GM18907 (cell line): Measurements from ENCODE around the gene GIT2.
"Not testable (repeated sequence)": the region's sequence is repeated elsewhere in the genome, so short reads cannot be mapped to it uniquely, and the experiment has no call there.

ENCODE experiments used
- ATAC-seq: cut with Tn5 transposase; IDR thresholded peaks from one replicate; pipeline ENCODE4 v1.9.1; 2021; ENCODE audit warnings: mild to moderate bottlenecking, moderate library complexity; ENCODE audit not compliant: unreplicated experiment

The GIT2 gene

DNA sequence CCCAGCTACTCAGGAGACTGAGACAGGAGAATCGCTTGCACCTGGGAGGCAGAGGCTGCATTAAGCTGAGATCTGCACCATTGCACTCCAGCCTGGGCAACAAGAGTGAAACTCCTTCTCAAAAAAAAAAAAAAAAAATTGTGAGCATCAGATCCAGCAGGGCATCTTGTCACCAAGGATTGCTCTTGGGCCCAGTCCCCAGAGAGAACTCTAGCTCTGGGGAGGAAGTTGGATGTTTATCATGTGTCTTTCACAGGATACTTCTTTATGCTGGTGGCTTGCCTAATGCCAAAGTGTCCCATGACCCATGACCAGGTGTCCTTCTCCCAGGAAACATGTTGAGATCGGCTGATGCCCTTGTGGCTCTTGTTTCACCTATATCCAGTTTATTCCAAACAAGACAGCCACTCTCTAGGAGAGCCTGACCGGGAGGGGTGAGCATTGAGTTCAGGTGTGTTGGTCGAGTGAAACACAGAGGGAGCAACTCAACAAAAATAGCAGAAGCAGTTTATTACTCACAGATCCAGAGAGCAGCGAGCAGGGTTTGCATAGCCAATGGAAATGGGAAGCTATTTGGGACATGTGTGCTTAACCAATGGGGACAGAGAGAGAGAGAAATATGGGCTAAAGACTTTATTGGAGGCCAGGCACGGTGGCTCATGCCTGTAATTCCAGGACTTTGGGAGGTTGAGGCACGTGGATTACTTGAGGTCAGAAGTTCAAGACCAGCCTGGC is 102.7 kb downstream of the GIT2 start:
- ATAC-seq = no peak

DNA sequence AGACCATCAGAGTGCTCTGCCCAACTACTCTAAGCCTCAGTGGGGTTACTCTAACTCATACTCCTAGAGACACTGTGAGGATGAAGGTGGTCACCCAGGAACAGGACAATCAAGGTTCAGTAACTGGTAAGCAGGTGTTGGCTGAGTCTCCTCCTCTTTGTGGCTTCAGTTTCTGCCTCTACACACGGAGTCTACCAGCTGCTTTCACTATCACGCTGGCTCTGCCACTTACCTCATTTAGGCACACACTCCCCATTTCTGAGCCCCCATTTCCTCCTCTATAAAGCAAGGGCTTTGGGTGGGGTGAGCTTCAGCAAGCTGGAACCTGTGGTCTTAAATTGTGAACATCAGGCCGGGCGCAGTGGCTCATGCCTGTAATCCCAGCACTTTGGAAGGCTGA is 103.4 kb downstream of the GIT2 start:
- ATAC-seq = peak; percentile 68

DNA sequence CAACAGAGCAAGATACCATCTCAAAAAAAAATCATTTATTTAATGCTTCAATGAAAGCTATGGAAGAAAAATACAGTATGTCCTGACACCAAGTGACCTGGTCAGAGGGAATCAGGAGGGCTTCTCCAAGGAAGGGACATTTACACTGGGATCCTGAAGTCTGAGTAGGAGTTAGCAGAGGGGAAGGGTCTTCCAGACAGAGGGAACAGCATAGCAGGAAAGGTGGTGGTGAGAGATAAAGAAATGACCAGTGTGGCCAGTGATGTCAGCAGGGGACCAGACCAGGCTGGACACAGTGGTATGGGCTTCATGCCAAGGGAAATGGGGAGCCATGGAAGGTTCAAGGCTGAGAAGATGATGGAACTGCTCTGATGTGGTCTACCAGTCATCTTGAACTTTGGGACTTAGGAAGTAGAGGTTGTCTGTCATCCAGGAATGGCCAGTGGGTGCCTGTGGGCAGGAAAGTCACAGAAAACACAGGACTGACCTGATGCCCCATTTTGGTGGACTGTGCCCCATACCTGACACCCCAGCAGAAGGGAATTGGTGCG is 103.9 kb downstream of the GIT2 start:
- ATAC-seq = no peak

DNA sequence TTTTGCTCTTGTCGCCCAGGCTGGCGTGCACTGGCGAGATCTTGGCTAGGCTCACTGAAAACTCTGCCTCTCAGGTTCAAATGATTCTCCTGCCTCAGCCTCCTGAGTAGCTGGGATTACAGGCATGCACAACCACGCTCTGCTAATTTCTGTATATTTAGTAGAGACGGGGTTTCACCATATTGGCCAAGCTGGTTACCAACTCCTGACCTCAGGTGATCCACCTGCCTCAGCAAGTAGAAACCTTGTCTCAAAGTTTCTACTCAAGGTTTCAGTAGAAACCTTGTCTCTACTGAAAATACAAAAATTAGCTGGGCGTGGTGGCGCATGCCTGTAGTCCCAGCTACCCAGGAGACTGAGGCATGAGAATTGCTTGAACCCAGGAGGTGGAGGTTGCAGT is 104.4 kb downstream of the GIT2 start:
- not testable (repeated sequence) for ATAC-seq

DNA sequence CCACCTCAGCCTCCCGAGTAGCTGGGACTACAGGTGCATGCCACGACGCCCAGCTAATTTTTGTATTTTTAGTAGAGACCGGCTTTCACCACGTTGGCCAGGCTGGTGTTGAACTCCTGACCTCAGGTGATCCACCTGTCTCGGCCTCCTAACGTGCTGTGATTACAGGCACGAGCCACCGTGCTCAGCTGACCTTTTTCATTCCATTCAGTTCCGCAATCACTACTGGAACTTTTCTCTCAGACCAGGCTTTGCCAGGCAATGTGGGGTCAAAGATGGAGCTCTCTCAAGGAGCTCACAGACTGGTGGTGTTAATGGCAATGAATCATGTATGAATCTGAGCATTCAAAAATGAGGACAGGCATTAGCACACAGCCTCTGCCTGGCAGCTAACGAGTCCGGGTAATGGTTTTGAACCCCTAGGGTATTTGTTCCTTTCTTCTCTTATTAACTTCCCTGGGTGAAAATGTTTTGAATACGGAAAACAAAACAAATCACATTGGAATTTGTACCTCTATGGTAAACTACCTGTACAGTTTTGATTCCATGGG is 105.5 kb downstream of the GIT2 start:
- ATAC-seq = no peak

DNA sequence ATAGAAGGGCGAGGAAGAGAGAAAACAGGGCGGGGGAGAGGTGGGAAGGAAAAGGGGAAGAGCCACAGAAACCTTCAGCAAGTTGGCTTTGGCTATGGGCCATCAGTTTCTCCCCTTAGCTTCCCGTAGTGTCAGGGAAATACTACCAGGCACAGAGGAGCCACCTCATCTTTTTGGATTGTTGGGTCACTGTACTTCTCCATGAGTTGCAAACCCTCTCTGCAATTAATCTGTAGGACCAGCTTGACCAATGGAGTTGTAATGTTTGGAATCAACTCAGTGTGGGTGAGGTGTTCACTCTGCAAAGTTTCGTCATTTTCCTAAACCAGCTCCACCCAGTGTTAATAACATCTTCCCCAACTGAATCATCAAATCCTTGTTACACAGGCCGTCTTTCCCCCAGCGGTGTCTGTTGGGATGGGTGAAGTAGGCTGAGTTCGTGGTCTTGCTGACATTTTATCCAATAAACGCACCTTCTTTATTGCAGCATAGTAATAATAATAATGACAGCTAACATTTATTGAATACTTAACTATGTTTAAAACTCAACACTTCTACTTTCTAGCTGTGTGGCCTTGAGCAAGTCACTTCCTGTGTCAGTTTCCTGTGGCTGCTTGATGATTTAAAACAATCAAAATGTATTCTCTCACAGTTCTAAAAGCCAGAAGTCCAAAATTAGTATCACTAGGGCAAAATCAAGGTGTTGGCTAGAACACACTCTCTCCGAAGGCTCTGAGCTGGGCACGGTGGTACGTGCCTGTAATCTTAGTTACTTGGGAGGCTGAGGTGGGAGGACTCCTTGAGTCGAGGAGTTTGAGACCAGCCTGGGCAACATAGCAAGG is 107.8 kb downstream of the GIT2 start:
- no peak for ATAC-seq

DNA sequence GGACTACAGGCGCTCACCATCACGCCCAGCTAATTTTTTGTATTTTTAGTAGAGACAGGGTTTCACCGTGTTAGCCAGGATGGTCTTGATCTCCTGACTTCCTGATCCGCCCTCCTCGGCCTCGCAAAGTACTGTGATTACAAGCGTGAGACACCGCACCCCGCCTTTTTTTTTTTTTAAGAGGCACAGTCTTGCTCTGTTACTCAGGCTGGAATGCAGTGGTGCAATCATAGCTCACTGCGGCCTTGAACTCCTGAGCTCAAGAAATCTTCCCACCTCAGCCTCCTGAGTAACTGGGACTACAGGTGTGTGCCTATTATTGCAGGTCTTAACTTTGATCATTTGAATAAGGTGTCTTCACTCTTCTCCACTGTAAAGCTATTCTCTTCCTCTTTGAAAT is 110.6 kb downstream of the GIT2 start:
- ATAC-seq = no peak

DNA sequence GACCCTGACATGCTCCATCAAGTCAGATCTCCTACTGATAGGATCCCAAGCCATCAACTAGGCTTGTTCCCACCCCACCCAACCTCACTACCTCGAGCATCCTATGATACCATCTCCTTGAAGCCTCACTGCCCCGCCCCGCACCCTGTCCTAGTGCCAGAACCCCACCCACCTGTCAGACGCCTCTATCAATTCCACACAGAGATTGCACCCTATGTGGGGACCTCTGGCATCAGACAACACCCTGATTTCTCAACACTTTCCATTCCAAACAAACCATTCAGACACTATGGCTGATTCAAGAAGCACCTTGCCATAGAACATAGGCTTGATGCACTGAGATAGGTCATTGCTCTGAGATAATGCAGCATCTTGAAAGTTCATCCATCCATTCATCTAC is 112.7 kb downstream of the GIT2 start:
- ATAC-seq = no peak

DNA sequence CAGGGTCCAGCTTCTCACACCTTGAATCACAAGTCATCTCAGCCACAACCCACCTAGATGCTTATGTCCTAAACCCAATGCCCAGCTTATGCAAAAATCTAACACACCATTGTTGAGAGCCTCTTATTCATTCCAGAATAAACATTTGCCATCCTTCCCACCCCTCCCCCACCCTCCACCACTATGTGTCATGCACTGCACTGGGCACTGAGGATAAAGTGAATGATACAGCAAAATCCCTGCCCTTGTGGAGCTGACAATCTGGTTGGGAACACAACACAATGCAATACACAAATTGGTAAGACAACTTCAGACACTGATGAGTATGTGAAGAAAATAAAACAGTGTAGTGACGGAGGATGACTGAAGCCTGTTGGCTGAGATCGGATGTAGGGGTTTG is 114.4 kb downstream of the GIT2 start:
- ATAC-seq = no peak

DNA sequence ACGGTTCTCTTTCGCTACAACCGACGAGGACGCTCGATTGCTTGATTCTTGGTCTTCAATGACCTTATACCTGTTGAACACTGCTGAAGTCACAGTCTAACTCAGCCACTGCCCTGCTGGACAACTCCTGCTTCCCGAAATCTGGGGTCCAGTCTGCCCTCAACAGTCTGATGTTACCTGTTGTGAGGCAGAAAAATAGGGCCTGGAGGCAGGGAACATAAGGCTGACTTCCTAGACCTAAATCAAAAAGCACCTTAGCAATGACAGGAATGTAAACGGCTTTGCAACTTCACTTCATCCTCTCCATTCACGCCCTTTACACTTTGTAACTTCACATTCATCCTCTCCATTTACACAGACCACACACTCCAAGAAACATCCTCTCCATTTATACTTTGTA is 115.2 kb downstream of the GIT2 start:
- ATAC-seq = no peak

DNA sequence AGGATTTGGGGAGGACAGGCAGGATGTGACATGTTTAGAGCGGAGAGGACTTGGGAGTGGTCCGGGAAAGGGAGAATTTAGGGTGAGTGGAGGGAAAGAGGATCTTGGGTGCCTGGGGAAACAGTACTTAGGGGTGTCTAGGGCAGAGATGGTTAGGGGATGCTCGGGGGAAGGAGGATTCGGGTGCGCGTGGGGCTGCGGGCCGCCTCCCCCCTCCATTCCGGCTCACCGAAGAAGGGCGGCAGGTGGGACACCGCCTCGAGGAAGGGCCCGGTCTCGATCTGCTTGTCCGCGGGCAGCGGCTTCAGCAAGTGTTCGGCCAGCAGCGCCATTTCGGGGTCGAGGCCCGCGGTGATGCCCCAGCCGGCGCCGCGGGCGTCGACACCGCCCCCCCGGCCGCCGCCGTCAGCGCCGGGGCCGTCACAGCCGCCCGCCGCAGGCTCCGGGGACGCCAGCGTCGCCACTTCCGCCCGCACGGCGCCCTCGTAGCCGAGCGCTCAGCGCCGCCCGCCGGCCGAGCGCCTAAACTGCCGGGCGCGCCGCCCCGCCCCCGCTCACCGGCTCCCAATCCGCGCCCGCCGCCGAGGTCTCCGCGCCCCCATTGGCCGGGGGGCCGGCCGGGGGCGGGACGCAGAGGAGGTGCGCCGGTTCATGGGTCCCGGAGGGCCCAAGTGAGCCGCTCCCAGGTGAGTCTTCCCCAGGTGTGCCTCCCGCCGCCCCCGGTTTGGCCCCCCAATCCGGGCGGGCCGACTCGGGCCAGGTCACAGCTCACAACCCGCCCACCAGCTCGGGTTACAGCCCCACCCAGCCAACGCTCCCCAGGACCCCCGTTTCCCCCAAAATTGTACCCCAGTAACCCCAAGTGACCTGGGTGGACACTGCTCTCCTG is 115.9 kb downstream of the GIT2 start, which contains the start of gene GLTP:
TSS of gene GLTP (minus strand) at position 499 of the 889 bp plus-strand sequence. CDS start at position 332, 167 bp downstream.
- ATAC-seq = peak; percentile 93
